Mucosa of rectum (tissue), 2 donors: Measurements from ENCODE around the gene ALK.

Experiments
- H3K27ac ChIP-seq, 2 donors: one replicate each; pipeline ENCODE4 v1.7.0; 2013; ENCODE audit warnings: inconsistent platforms in 2 of 2, low read depth in 2 of 2, low read length in 2 of 2
- H3K27me3 ChIP-seq, 2 donors: one replicate each; pipeline ENCODE4 v1.7.0; 2013; ENCODE audit warnings: low read length in 2 of 2; ENCODE audit not compliant: control insufficient read depth in 2 of 2, insufficient read depth in 2 of 2
- H3K36me3 ChIP-seq, 2 donors: one replicate each; pipeline ENCODE4 v1.7.0; 2013; ENCODE audit warnings: low read length in 2 of 2; ENCODE audit not compliant: control insufficient read depth in 2 of 2, insufficient read depth in 2 of 2
- H3K4me1 ChIP-seq, 2 donors: one replicate each; pipeline ENCODE4 v1.7.0; 2013; ENCODE audit warnings: low read length in 2 of 2, mild to moderate bottlenecking in 1 of 2; ENCODE audit not compliant: control insufficient read depth in 2 of 2, insufficient read depth in 2 of 2
- H3K4me3 ChIP-seq, 2 donors: one replicate each; pipeline ENCODE4 v1.7.0; 2013; ENCODE audit warnings: low read length in 2 of 2
- H3K9ac ChIP-seq, 2 donors: one replicate each; pipeline ENCODE4 v1.7.0; 2013; ENCODE audit warnings: low read length in 2 of 2, low read depth in 1 of 2, mild to moderate bottlenecking in 1 of 2
- H3K9me3 ChIP-seq, 2 donors: one replicate each; pipeline ENCODE4 v1.7.0; 2013; ENCODE audit warnings: low read length in 2 of 2; ENCODE audit not compliant: control insufficient read depth in 2 of 2
- donor health status: healthy.
- donor health status: Normal muscosa, but diverticular disease.

The ALK gene

GRCh38 chr2:29223851-29224692 lies 697.3 kb downstream of the ALK start:
- Histone ChIP-seq H3K9ac (no peak overlapping the region), H3K9me3 (no peaks in the 10 kb centered on the region), H3K4me3 (no peak overlapping the region), H3K27me3 (peaks cover 0 to 3% of the 10 kb centered on the region in 2 donors), H3K36me3 (no peaks in the 10 kb centered on the region), H3K4me1 (no peaks in the 10 kb centered on the region), H3K27ac (no peak overlapping the region)

GRCh38 chr2:29223257-29223656 lies 698.1 kb downstream of the ALK start:
- no peaks in the 10 kb centered on the region for H3K4me1 ChIP-seq
- no peak overlapping the region for H3K9ac ChIP-seq
- no peaks in the 10 kb centered on the region for H3K36me3 ChIP-seq
- peaks cover 0 to 3% of the 10 kb centered on the region in 2 donors for H3K27me3 ChIP-seq
- no peak overlapping the region for H3K27ac ChIP-seq
- no peaks in the 10 kb centered on the region for H3K9me3 ChIP-seq
- H3K4me3 ChIP-seq: no peak overlapping the region

- Histone ChIP-seq H3K36me3 (no peaks in the 10 kb centered on the region), H3K9me3 (no peaks in the 10 kb centered on the region), H3K4me3 (no peak overlapping the region), H3K27ac (no peak overlapping the region), H3K4me1 (no peaks in the 10 kb centered on the region), H3K27me3 (no peaks in the 10 kb centered on the region), H3K9ac (no peak overlapping the region)
Observed at GRCh38 chr2:29222381-29223179, 698.8 kb downstream of the ALK start.

DNA sequence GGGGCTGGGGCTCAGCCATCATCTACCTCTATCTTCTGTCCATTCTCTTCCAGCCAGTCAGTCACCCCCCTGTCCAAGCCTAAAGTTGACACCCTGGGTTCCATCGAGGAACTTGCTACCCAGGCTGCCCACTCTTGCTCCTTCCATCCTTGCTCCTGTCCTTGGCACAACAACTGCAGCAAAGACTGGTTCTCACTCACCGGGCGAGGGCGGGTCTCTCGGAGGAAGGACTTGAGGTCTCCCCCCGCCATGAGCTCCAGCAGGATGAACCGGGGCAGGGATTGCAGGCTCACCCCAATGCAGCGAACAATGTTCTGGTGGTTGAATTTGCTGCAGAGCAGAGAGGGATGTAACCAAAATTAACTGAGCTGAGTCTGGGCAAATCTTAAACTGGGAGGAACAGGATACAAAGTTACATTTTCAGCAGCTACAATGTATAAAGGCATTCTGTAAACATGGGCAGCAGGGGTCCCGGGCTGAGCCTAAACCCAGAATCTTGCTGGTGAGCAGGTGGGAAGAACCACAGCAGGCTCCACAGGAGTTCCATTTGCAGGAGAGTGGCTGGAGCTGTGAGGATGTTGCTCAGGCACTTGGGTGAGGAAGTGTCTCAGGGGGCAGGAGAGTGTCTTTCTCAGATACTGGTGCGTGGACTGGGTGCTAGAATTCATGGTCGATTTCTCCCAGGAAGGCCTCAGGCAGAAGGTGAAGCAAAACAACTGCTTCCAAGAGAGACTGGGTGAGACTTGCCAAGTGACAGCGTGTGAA lies 700.7 kb downstream of the ALK start:
- Histone ChIP-seq H3K9ac (no peak overlapping the region), H3K9me3 (no peaks in the 10 kb centered on the region), H3K4me1 (no peaks in the 10 kb centered on the region), H3K36me3 (no peaks in the 10 kb centered on the region), H3K27me3 (no peaks in the 10 kb centered on the region), H3K4me3 (no peak overlapping the region), H3K27ac (no peak overlapping the region)

DNA sequence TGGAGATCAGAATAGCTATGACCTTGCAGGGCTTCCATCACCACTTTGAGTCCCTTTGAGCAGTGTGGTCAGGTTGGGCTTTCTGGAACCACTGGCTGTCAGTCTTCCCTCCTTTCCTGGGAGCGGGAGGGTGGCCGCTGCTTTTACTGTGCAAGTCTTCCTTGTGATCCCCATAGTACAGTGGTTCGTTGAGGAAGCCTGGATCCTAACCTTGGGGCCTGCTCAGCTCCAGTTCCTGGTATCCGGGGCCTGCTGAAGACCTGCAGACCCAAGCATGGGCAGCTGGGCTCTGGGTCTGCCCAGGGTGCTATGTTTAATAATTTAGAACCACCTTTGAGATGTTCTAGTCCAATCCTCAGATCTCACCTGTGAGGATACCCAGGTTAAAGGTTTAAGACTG lies 702.0 kb downstream of the ALK start:
- Histone ChIP-seq H3K36me3 (no peaks in the 10 kb centered on the region), H3K4me3 (no peak overlapping the region), H3K9ac (no peak overlapping the region), H3K9me3 (no peaks in the 10 kb centered on the region), H3K27me3 (no peaks in the 10 kb centered on the region), H3K4me1 (no peaks in the 10 kb centered on the region), H3K27ac (no peak overlapping the region)

DNA sequence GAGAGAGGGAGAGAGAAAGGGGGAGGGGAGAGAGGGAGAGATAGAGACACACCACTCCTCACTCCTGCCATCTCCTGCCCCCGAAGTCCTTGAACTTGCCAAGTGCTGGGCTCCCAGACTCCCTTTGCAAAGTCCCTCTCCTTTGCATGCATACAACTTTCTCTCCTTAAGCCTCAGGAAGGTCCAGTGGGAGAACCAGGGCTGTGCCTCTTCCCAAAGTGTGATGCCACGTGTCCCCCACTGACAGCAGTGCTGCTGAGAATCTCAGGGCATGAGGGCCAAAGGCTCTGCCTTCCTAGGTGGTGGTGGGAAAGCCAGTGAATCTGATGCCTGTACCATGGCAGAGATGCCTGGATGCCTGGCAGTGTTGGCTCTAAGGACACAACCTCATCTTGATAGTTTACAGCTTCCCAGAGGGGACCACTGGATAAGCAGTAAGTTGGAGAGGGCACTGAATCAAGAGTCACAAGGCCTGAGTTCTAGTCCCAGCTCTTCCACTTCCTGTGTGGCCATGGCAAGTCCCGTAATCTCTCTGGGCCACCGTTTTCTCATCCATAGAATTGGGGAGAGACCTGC lies 702.7 kb downstream of the ALK start:
- H3K9ac ChIP-seq: no peak overlapping the region
- no peaks in the 10 kb centered on the region for H3K36me3 ChIP-seq
- no peak overlapping the region for H3K4me3 ChIP-seq
- no peak overlapping the region for H3K27ac ChIP-seq
- H3K4me1 ChIP-seq: no peaks in the 10 kb centered on the region
- H3K27me3 ChIP-seq: no peaks in the 10 kb centered on the region
- no peaks in the 10 kb centered on the region for H3K9me3 ChIP-seq

DNA sequence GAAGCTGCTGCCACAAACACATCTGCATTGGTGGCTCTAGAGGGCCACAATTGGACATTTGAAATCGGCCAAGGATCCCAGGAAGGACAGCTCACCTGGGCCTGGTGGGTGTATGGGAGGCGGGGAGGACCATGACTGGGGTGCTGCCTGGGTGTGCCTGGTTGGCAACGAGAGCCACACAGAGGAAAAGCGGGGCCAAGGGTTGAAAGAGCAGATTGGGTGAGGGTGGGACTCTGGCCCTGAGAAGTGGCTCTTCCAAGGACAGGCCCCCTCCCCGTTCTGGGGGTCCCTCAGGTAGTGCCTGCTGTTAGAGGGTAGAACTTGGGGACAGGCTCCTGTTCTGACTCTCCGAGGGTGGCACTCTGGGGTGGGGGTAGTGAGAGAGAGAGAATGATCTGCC lies 703.3 kb downstream of the ALK start:
- Histone ChIP-seq H3K9ac (no peak overlapping the region), H3K27me3 (no peaks in the 10 kb centered on the region), H3K27ac (no peak overlapping the region), H3K36me3 (no peaks in the 10 kb centered on the region), H3K4me3 (no peak overlapping the region), H3K9me3 (no peaks in the 10 kb centered on the region), H3K4me1 (no peaks in the 10 kb centered on the region)

DNA sequence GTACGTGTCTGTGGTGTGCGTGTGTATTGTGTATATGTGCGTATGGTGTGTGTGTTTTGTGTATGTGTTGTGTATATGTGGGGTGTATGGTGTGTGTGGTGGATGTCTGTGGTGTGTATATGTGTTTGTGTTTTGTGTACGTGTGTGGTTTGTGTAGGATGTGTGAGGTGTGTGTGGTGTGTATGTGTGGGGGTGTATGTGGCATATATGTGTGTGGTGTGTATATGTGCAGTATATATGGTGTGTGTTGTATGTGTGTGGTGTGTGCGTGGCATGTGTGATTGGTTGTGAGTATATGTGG lies 704.8 kb downstream of the ALK start:
- H3K9ac ChIP-seq: no peak overlapping the region
- H3K27me3 ChIP-seq: no peaks in the 10 kb centered on the region
- no peak overlapping the region for H3K4me3 ChIP-seq
- no peaks in the 10 kb centered on the region for H3K9me3 ChIP-seq
- no peak overlapping the region for H3K27ac ChIP-seq
- no peaks in the 10 kb centered on the region for H3K36me3 ChIP-seq
- no peaks in the 10 kb centered on the region for H3K4me1 ChIP-seq

- Histone ChIP-seq H3K27me3 (no peaks in the 10 kb centered on the region), H3K9me3 (no peaks in the 10 kb centered on the region), H3K27ac (no peak overlapping the region), H3K4me3 (no peak overlapping the region), H3K4me1 (no peaks in the 10 kb centered on the region), H3K36me3 (no peaks in the 10 kb centered on the region), H3K9ac (no peak overlapping the region)
Observed at GRCh38 chr2:29215739-29216608, 705.4 kb downstream of the ALK start.
